CD4-positive, alpha-beta T cell (primary cell): ENCODE results near the gene PCDH1. TPM values are rescaled to one million over a fixed set of nuclear protein-coding genes. Genes with fewer than 3 reads are reported as not detected.
A peak's percentile ranks its signal among the peaks of the same experiment; 100 is the strongest.

Source experiments
- ATAC-seq: fragments of 200-7000 bp; cut with Tn5 transposase; one replicate; pipeline ENCODE4 v1.10.0; 2022; ENCODE audit warnings: mild to moderate bottlenecking; ENCODE audit not compliant: poor library complexity
- CTCF ChIA-PET: fragments of 350-600 bp; sonication (Branson Sonifier 250); formaldehyde crosslinking; loops from one replicate; lab custom pipeline; 2021; ENCODE audit warnings: antibody characterized with exemption, inconsistent platforms; lab: Charles Lee
- POLR2A ChIA-PET: fragments of 350-600 bp; sonication (Branson Sonifier 250); formaldehyde crosslinking; loops from one replicate; lab custom pipeline; 2021; ENCODE audit warnings: antibody characterized with exemption, inconsistent platforms; lab: Charles Lee
- DNase-seq, 14 experiments: peaks; one replicate each; pipeline ENCODE4 v3.0.0-alpha.2; 2013 to 2020; ENCODE audit warnings: mixed read lengths in 2 of 14
- H3K27ac ChIP-seq, 2 donors: one replicate each; pipeline versions ENCODE4 v1.5.1 to v1.7.0; 2013; ENCODE audit warnings: low read length in 2 of 2, low read depth in 1 of 2, mild to moderate bottlenecking in 1 of 2
- H3K27me3 ChIP-seq, 2 experiments: 1 replicate in 1 of 2; 2 replicates in 1 of 2; pipeline versions ENCODE4 v1.6.1 to v1.7.0; 2013; ENCODE audit warnings: low read length in 2 of 2, control low read depth in 1 of 2, mild to moderate bottlenecking in 1 of 2, moderate library complexity in 1 of 2; ENCODE audit not compliant: insufficient read depth in 2 of 2, control insufficient read depth in 1 of 2
- H3K36me3 ChIP-seq: one replicate; pipeline ENCODE4 v1.6.1; 2013; ENCODE audit warnings: low read length, control low read depth; ENCODE audit not compliant: insufficient read depth
- H3K4me1 ChIP-seq: one replicate; pipeline ENCODE4 v1.6.1; 2013; ENCODE audit warnings: low read length, control low read depth; ENCODE audit not compliant: insufficient read depth
- H3K4me3 ChIP-seq: one replicate; pipeline ENCODE4 v1.5.1; 2013; ENCODE audit warnings: mild to moderate bottlenecking, low read length, moderate library complexity
- H3K9me3 ChIP-seq, 2 experiments: 1 replicate in 1 of 2; 2 replicates in 1 of 2; pipeline versions ENCODE4 v1.6.1 to v1.7.0; 2013; ENCODE audit warnings: low read length in 2 of 2, mild to moderate bottlenecking in 2 of 2, control low read depth in 1 of 2, moderate library complexity in 1 of 2; ENCODE audit not compliant: control insufficient read depth in 1 of 2, insufficient read depth in 1 of 2
- H3K27ac Mint-ChIP-seq: one replicate; pipeline ENCODE4 v1.8.0; 2020; ENCODE audit warnings: mixed read lengths
- H3K27me3 Mint-ChIP-seq: one replicate; pipeline ENCODE4 v1.8.0; 2021; ENCODE audit warnings: mixed read lengths
- H3K36me3 Mint-ChIP-seq: one replicate; pipeline ENCODE4 v1.8.0; 2021; ENCODE audit warnings: low read depth, mixed read lengths
- H3K4me1 Mint-ChIP-seq: one replicate; pipeline ENCODE4 v1.8.0; 2021; ENCODE audit warnings: low read depth, mixed read lengths
- H3K4me3 Mint-ChIP-seq: one replicate; pipeline ENCODE4 v1.8.0; 2020; ENCODE audit warnings: mild to moderate bottlenecking, mixed read lengths
- H3K9me3 Mint-ChIP-seq: one replicate; pipeline ENCODE4 v1.8.0; 2020; ENCODE audit warnings: mixed read lengths
- CTCF ChIP-seq: fragments of 200-600 bp; IDR thresholded peaks from one replicate; pipeline ENCODE4 v1.8.0; 2022; ENCODE audit warnings: antibody characterized with exemption, mild to moderate bottlenecking
- intact Hi-C, 2 experiments: fragments of 100-400 bp; cut with DNase I in 1 of 2; cut with micrococcal nuclease in 1 of 2; formaldehyde crosslinking; loops; one replicate each; pipeline versions ENCODE4 v1.15.1 to v1.9.0; 2023 to 2025; cut with DNase I, micrococcal nuclease
- total RNA-seq, 174 experiments: library from RNA in 2 of 174; stranded (reverse) in 2 of 174; gene quantifications; one replicate each; pipeline ENCODE4 v1.2.3 and lab custom pipeline; 2021 to 2026

Gene PCDH1
- total RNA-seq, 2 experiments from 2014 or later = 0.17 TPM; not detected in 1

- no peak overlapping the region for H3K4me3 Mint-ChIP-seq
- ATAC-seq = no peak
- Histone ChIP-seq H3K9me3 (no peaks in the 10 kb centered on the region), H3K36me3 (no peaks in the 10 kb centered on the region), H3K4me3 (no peak overlapping the region), H3K27ac (no peak overlapping the region), H3K27me3 (peaks cover 24 to 32% of the 10 kb centered on the region in 2 experiments), H3K4me1 (peaks cover 11% of the 10 kb centered on the region)
- intact Hi-C loops = no loop called here
- H3K9me3 Mint-ChIP-seq = no peaks in the 10 kb centered on the region
- DNase-seq = no peak
- H3K27ac Mint-ChIP-seq = no peak overlapping the region
- H3K36me3 Mint-ChIP-seq = no peaks in the 10 kb centered on the region
- H3K27me3 Mint-ChIP-seq = peaks cover 34% of the 10 kb centered on the region
- POLR2A ChIA-PET = interaction anchor here (1.1 kb wide), 1 partner anchor 11 kb away, joined by 3 read pairs; no protein-coding TSS in a partner anchor
- no peak for TF ChIP-seq CTCF
- CTCF ChIA-PET = interaction anchor here (0.9 to 1.4 kb wide), 2 partner anchors 37 to 324 kb away, joined by 3 to 4 read pairs; no protein-coding TSS in a partner anchor
- H3K4me1 Mint-ChIP-seq = peaks cover 20% of the 10 kb centered on the region
Observed at GRCh38 chr5:141916522-141916921, 38.3 kb upstream of the PCDH1 start.

GRCh38 chr5:141915881-141916336 is 37.7 kb upstream of the PCDH1 start:
- peaks cover 11% of the 10 kb centered on the region for H3K4me1 ChIP-seq
- ChIA-PET CTCF (interaction anchor here (0.8 to 1.0 kb wide), 3 partner anchors 37 to 251 kb away, joined by 3 to 4 read pairs (median 4); no protein-coding TSS in a partner anchor), POLR2A (interaction anchor here (1.4 kb wide), 1 partner anchor 45 kb away, joined by 5 read pairs; no protein-coding TSS in a partner anchor)
- intact Hi-C loops = no loop called here
- H3K4me3 ChIP-seq = no peak overlapping the region
- H3K9me3 Mint-ChIP-seq = no peaks in the 10 kb centered on the region
- H3K4me1 Mint-ChIP-seq = peaks cover 16% of the 10 kb centered on the region
- H3K27me3 Mint-ChIP-seq = peaks cover 34% of the 10 kb centered on the region
- ATAC-seq (no peak), DNase-seq (no peak)
- no peaks in the 10 kb centered on the region for H3K9me3 ChIP-seq
- H3K36me3 ChIP-seq = no peaks in the 10 kb centered on the region
- H3K36me3 Mint-ChIP-seq = no peaks in the 10 kb centered on the region
- H3K27me3 ChIP-seq = peaks cover 25 to 32% of the 10 kb centered on the region in 2 experiments
- H3K27ac Mint-ChIP-seq = no peak overlapping the region
- no peak overlapping the region for H3K27ac ChIP-seq
- H3K4me3 Mint-ChIP-seq = no peak overlapping the region
- no peak for TF ChIP-seq CTCF

- ChIA-PET CTCF (interaction anchor here (1.0 to 2.5 kb wide), 5 partner anchors 35 to 250 kb away, joined by 3 to 6 read pairs (median 3); no protein-coding TSS in a partner anchor), POLR2A (interaction anchor here (1.2 to 2.1 kb wide), 3 partner anchors 8 to 54 kb away, joined by 3 to 20 read pairs (median 5); partner anchors contain the start of genes DELE1 and RNF14)
- peaks cover 11% of the 10 kb centered on the region for H3K4me1 ChIP-seq
- no peaks in the 10 kb centered on the region for H3K36me3 ChIP-seq
- H3K4me3 ChIP-seq = no peak overlapping the region
- no peak for DNase-seq
- intact Hi-C loops = no loop called here
- no peak for TF ChIP-seq CTCF
- H3K9me3 ChIP-seq = no peaks in the 10 kb centered on the region
- H3K27ac ChIP-seq = no peak overlapping the region
- Mint-ChIP-seq H3K36me3 (no peaks in the 10 kb centered on the region), H3K4me3 (peak overlapping the region; percentile 69), H3K27me3 (peaks cover 34% of the 10 kb centered on the region), H3K9me3 (no peaks in the 10 kb centered on the region), H3K27ac (no peak overlapping the region), H3K4me1 (peaks cover 16% of the 10 kb centered on the region)
- H3K27me3 ChIP-seq = peaks cover 25 to 32% of the 10 kb centered on the region in 2 experiments
- ATAC-seq = no peak
Observed at GRCh38 chr5:141914797-141915196, 36.6 kb upstream of the PCDH1 start.
